HepG2 (cell line): ENCODE data around the gene FAM24A. TPM values are rescaled to one million over a fixed set of nuclear protein-coding genes. Genes with fewer than 3 reads are reported as not detected.

Source experiments
- EP300 ChIP-seq, 3 experiments: sonication (generic) in 1 of 3; formaldehyde crosslinking in 1 of 3; IDR thresholded peaks; 2 replicates each; pipeline versions ENCODE4 v1.5.1 to v1.6.1; 2011 to 2020; ENCODE audit warnings: low read depth in 2 of 3, low read length in 2 of 3, borderline replicate concordance in 1 of 3, improper control_type of control experiment in 1 of 3, mild to moderate bottlenecking in 1 of 3, missing genetic modification reagents in 1 of 3, moderate library complexity in 1 of 3
- EZH2 ChIP-seq: conservative IDR thresholded peaks from 2 replicates; pipeline ENCODE4 v1.6.1; 2012; ENCODE audit warnings: mild to moderate bottlenecking, low read depth, low read length, moderate library complexity
- IRF2 ChIP-seq: IDR thresholded peaks from 2 replicates; pipeline ENCODE4 v1.6.1; 2018; ENCODE audit warnings: missing genetic modification reagents, missing compliant biosample characterization
- KDM6A ChIP-seq: IDR thresholded peaks from 2 replicates; pipeline ENCODE4 v1.6.1; 2016; ENCODE audit warnings: low read depth
- MYPOP ChIP-seq: sonication (generic); formaldehyde crosslinking; IDR thresholded peaks from 2 replicates; pipeline ENCODE4 v1.8.1; 2023; ENCODE audit warnings: mild to moderate bottlenecking, moderate library complexity, missing genetic modification reagents
- MZF1 ChIP-seq: sonication (generic); formaldehyde crosslinking; IDR thresholded peaks from 2 replicates; pipeline ENCODE4 v1.8.1; 2023; ENCODE audit warnings: mild to moderate bottlenecking, missing genetic modification reagents, borderline replicate concordance
- NFYC ChIP-seq: IDR thresholded peaks from 2 replicates; pipeline ENCODE4 v1.6.1; 2016; ENCODE audit warnings: missing genetic modification reagents, missing compliant biosample characterization
- PHF5A ChIP-seq: IDR thresholded peaks from one replicate; pipeline ENCODE4 v1.6.1; 2018; ENCODE audit warnings: low read depth, missing genetic modification reagents; ENCODE audit not compliant: unreplicated experiment
- POGK ChIP-seq: sonication (generic); formaldehyde crosslinking; conservative IDR thresholded peaks from 2 replicates; pipeline ENCODE4 v1.8.0; 2022; ENCODE audit warnings: mild to moderate bottlenecking, moderate library complexity, missing genetic modification reagents
- TCF7 ChIP-seq: sonication (generic); IDR thresholded peaks from 2 replicates; pipeline ENCODE4 v1.6.1; 2016; ENCODE audit warnings: antibody characterized with exemption, low read depth
- ZNF136 ChIP-seq: sonication (generic); formaldehyde crosslinking; IDR thresholded peaks from 2 replicates; pipeline ENCODE4 v1.8.1; 2022; ENCODE audit warnings: low read depth, mild to moderate bottlenecking, moderate library complexity, missing genetic modification reagents
- ZNF160 ChIP-seq: sonication (generic); formaldehyde crosslinking; IDR thresholded peaks from 2 replicates; pipeline ENCODE4 v1.8.0; 2022; ENCODE audit warnings: mild to moderate bottlenecking, inconsistent platforms, missing genetic modification reagents
- ZNF704 ChIP-seq: sonication (generic); formaldehyde crosslinking; IDR thresholded peaks from 2 replicates; pipeline ENCODE4 v1.8.1; 2023; ENCODE audit warnings: mild to moderate bottlenecking, inconsistent platforms, moderate library complexity, missing genetic modification reagents, borderline replicate concordance
- ZNF75D ChIP-seq: sonication (generic); formaldehyde crosslinking; IDR thresholded peaks from 2 replicates; pipeline ENCODE4 v1.8.1; 2023; ENCODE audit warnings: missing genetic modification reagents, mild to moderate bottlenecking, borderline replicate concordance
- ZNF781 ChIP-seq: sonication (generic); formaldehyde crosslinking; IDR thresholded peaks from 2 replicates; pipeline ENCODE4 v1.5.1; 2020; ENCODE audit warnings: borderline replicate concordance, mild to moderate bottlenecking, missing genetic modification reagents; ENCODE audit errors: not compliant biosample characterization
- ZSCAN25 ChIP-seq: sonication (generic); formaldehyde crosslinking; IDR thresholded peaks from 2 replicates; pipeline ENCODE4 v1.8.0; 2022; ENCODE audit warnings: mild to moderate bottlenecking, missing genetic modification reagents
- ZZZ3 ChIP-seq: sonication (generic); formaldehyde crosslinking; IDR thresholded peaks from 2 replicates; pipeline ENCODE4 v1.4.0; 2020; ENCODE audit warnings: missing genetic modification reagents, mild to moderate bottlenecking, borderline replicate concordance
- polyA plus RNA-seq, 8 experiments: library from polyadenylated mRNA; depleted of rRNA in 3 of 8; stranded (reverse) in 7 of 8; unstranded in 1 of 8; fragments of >200 nt; fragmentation: Illumina TruSeq in 4 of 8; extraction: Trizol in 4 of 8; gene quantifications; 2 replicates each; pipeline versions ENCODE4 v1.2.1 to v1.2.3, GENCODE V29; 2011 to 2016; ENCODE audit warnings: low read depth in 4 of 8, missing spikeins in 1 of 8, mixed read lengths in 1 of 8; ENCODE audit not compliant: insufficient read depth in 1 of 8
- total RNA-seq, 5 experiments: library from RNA; depleted of rRNA; stranded (reverse); fragments of >200 nt; fragmentation: Illumina TruSeq; extraction: Trizol; gene quantifications; 2 replicates each; pipeline ENCODE4 v1.2.3, GENCODE V29; 2016; ENCODE audit warnings: low read depth in 1 of 5
- TF ChIP-seq, protein P1 (sequence below): sonication (generic); formaldehyde crosslinking; IDR thresholded peaks from 2 replicates; pipeline ENCODE4 v1.5.1; 2020; ENCODE audit warnings: missing genetic modification reagents, mild to moderate bottlenecking, borderline replicate concordance
- TF ChIP-seq, protein P2 (sequence below): sonication (generic); formaldehyde crosslinking; IDR thresholded peaks from 2 replicates; pipeline ENCODE4 v1.8.1; 2022; ENCODE audit warnings: low read depth, mild to moderate bottlenecking, missing genetic modification reagents

The FAM24A gene
- total and polyA plus RNA-seq, 2 of the 13 experiments (the other 11 are each of a cell fraction or from before 2014, with no cell fraction given): not detected

DNA sequence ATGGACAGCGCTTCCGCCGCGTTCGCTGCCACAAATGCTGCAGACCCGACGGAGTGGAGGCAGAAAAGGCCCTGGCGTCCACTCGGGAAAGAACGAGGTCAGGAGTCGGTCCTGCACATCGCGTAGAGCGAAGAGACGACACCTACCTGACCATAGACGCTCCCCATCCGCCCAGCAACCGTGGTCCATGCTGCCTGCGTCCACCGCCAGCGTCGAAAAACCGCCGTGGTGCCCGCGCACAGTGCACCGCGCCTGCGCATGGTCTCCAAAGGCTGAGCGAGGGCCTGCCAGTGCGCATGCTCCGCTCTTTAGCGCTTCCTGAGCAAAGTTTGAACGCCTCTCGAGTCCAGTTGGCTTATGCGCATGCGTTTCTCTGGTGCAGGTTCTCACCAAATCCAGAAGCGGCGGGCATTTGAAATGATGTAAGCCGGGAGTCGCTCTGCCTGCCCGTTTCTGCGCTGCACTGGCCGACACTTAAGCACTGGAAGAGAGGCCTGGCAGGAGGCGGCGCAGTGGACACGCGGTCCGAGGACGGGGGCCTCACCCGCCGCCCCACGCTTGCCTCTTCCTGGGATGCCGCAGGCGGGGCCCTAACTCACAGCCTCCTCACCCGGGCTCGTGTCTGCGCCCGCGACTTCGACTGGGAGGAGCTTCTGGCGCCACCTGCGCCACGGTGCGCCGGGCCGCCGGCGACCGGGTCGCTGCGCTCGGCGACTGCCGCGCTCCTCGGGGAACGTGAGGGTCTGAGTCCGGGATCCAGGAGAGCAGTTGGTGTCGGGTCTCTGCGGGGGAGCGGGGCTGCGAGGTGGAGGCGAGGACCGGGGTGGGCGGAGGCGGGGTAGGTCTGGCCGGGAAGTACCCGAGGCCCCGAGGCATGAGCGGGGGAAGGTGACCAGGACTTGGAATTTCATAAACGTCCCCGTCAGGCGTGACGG is 30.8 kb upstream of the FAM24A start, which contains the start of gene FAM24B (continued):
- TF ChIP-seq ZNF160 (CRISPR knock-in tag) (no peak), TCF7 (no peak), ZNF781 (CRISPR knock-in tag) (peak; percentile 86), ZSCAN25 (CRISPR knock-in tag) (no peak), MZF1 (CRISPR knock-in tag) (0 out of 2 replicates have a peak, but pooled peaks have one; percentile 48), KDM6A (CRISPR knock-in tag) (no peak), ZNF136 (CRISPR knock-in tag) (no peak), ZNF75D (CRISPR knock-in tag) (no peak), ZNF704 (CRISPR knock-in tag) (no peak), MYPOP (peak; percentile 98), NFYC (CRISPR knock-in tag) (no peak), PHF5A (CRISPR knock-in tag) (no peak), ZZZ3 (no peak), EP300 (IDR thresholded peaks at IDR 0.05; ENCODE audit: low read depth in 2 of 2, low read length in 2 of 2) (0 out of 4 replicates have a peak, but pooled peaks of 1 of the 2 experiments have one; percentile 12), EP300 (CRISPR knock-in tag; IDR thresholded peaks at IDR 0.05; ENCODE audit: borderline replicate concordance) (no peak), POGK (CRISPR knock-in tag) (peak; percentile 86; the same call in 1 of the 2 replicates), EZH2 (no peak), IRF2 (CRISPR knock-in tag) (no peak)
- TF ChIP-seq, protein P1, sequence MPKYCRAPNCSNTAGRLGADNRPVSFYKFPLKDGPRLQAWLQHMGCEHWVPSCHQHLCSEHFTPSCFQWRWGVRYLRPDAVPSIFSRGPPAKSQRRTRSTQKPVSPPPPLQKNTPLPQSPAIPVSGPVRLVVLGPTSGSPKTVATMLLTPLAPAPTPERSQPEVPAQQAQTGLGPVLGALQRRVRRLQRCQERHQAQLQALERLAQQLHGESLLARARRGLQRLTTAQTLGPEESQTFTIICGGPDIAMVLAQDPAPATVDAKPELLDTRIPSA: no peak
- TF ChIP-seq, protein P2, sequence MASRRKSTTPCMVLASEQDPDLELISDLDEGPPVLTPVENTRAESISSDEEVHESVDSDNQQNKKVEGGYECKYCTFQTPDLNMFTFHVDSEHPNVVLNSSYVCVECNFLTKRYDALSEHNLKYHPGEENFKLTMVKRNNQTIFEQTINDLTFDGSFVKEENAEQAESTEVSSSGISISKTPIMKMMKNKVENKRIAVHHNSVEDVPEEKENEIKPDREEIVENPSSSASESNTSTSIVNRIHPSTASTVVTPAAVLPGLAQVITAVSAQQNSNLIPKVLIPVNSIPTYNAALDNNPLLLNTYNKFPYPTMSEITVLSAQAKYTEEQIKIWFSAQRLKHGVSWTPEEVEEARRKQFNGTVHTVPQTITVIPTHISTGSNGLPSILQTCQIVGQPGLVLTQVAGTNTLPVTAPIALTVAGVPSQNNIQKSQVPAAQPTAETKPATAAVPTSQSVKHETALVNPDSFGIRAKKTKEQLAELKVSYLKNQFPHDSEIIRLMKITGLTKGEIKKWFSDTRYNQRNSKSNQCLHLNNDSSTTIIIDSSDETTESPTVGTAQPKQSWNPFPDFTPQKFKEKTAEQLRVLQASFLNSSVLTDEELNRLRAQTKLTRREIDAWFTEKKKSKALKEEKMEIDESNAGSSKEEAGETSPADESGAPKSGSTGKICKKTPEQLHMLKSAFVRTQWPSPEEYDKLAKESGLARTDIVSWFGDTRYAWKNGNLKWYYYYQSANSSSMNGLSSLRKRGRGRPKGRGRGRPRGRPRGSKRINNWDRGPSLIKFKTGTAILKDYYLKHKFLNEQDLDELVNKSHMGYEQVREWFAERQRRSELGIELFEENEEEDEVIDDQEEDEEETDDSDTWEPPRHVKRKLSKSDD: peak; percentile 27; the same call in 1 of the 2 replicates
